ENCODE results near the gene NEU3.
"Not testable (repeated sequence)": the region's sequence is repeated elsewhere in the genome, so short reads cannot be mapped to it uniquely, and the experiment has no call there.

NEU3 gene

DNA sequence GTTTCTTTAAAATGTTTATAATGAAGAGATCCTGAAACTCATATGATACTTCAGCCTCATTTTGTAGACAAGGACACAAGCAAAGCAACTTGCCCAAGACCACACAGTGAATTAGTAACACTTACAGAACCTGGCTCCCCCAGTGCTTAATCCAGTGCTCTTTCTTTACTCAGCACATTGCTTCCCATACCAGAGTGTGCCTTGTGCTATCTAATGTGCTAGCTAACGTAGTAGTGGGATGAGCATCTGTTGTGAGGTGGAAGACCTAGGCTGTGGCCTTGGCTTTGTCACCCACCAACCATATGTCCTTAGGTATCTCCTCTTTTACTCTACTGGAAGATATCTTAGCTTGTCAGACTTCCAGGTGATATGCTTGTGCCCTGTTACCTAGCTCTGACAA, 34.5 kb upstream of the NEU3 start:
- no peak overlapping the region for H3K4me3 ChIP-seq (ENCODE audit: low read depth, low read length)
- peaks cover 6% of the 10 kb centered on the region for H3K4me1 ChIP-seq (ENCODE audit: control insufficient read depth, insufficient read depth, low read length)
- H3K27ac ChIP-seq (ENCODE audit: low read depth, low read length) = no peak overlapping the region
- H3K27me3 ChIP-seq (ENCODE audit: control insufficient read depth, insufficient read depth, low read length) = no peaks in the 10 kb centered on the region
- no peak overlapping the region for H3K9ac ChIP-seq (ENCODE audit: low read depth, low read length)
- no peaks in the 10 kb centered on the region for H3K9me3 ChIP-seq (ENCODE audit: control insufficient read depth, insufficient read depth, low read length)
- H3K36me3 ChIP-seq (ENCODE audit: control insufficient read depth, insufficient read depth, low read length) = peaks cover 21% of the 10 kb centered on the region

- no peak overlapping the region for H3K4me3 ChIP-seq (ENCODE audit: low read depth, low read length)
- no peaks in the 10 kb centered on the region for H3K4me1 ChIP-seq (ENCODE audit: control insufficient read depth, insufficient read depth, low read length)
- no peak overlapping the region for H3K9ac ChIP-seq (ENCODE audit: low read depth, low read length)
- no peaks in the 10 kb centered on the region for H3K9me3 ChIP-seq (ENCODE audit: control insufficient read depth, insufficient read depth, low read length)
- no peak overlapping the region for H3K27ac ChIP-seq (ENCODE audit: low read depth, low read length)
- no peaks in the 10 kb centered on the region for H3K27me3 ChIP-seq (ENCODE audit: control insufficient read depth, insufficient read depth, low read length)
- peaks cover 16% of the 10 kb centered on the region for H3K36me3 ChIP-seq (ENCODE audit: control insufficient read depth, insufficient read depth, low read length)
Measured at GRCh38 chr11:74956397-74957015, 32.2 kb upstream of the NEU3 start.

- Histone ChIP-seq H3K9ac (ENCODE audit: low read depth, low read length) (no peak overlapping the region), H3K9me3 (ENCODE audit: control insufficient read depth, insufficient read depth, low read length) (no peaks in the 10 kb centered on the region), H3K27me3 (ENCODE audit: control insufficient read depth, insufficient read depth, low read length) (no peaks in the 10 kb centered on the region), H3K27ac (ENCODE audit: low read depth, low read length) (no peak overlapping the region), H3K4me3 (ENCODE audit: low read depth, low read length) (no peak overlapping the region), H3K4me1 (ENCODE audit: control insufficient read depth, insufficient read depth, low read length) (no peaks in the 10 kb centered on the region), H3K36me3 (ENCODE audit: control insufficient read depth, insufficient read depth, low read length) (peaks cover 16% of the 10 kb centered on the region; the same call in 1 of the 2 replicates)
Measured at GRCh38 chr11:74957937-74958629, 30.6 kb upstream of the NEU3 start.

DNA sequence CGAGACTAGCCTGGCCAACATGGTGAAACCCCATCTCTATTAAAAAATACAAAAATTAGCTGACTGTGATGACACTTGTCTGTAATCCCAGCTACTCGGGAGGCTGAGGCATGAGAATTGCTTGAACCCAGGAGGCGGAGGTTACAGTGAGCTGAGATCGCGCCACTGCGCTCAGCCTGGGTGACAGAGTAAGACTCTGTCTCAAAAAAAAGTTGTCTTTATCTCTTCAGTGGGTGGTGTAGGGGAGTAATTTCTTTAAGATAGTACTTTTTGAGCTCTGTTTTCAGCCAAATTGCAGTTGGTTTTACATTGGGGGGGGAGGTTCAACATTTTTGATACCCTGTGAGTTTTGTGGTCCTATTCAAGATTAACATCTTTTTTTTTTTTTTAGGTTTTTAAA, 28.6 kb upstream of the NEU3 start:
- not testable (repeated sequence) for H3K4me1 ChIP-seq (ENCODE audit: control insufficient read depth, insufficient read depth, low read length)

GRCh38 chr11:74966651-74967050, 22.1 kb upstream of the NEU3 start:
- H3K36me3 ChIP-seq (ENCODE audit: control insufficient read depth, insufficient read depth, low read length) = peaks cover 67% of the 10 kb centered on the region
- H3K27ac ChIP-seq (ENCODE audit: low read depth, low read length) = no peak overlapping the region
- no peaks in the 10 kb centered on the region for H3K9me3 ChIP-seq (ENCODE audit: control insufficient read depth, insufficient read depth, low read length)
- H3K4me1 ChIP-seq (ENCODE audit: control insufficient read depth, insufficient read depth, low read length) = no peaks in the 10 kb centered on the region
- H3K27me3 ChIP-seq (ENCODE audit: control insufficient read depth, insufficient read depth, low read length) = no peaks in the 10 kb centered on the region
- H3K4me3 ChIP-seq (ENCODE audit: low read depth, low read length) = no peak overlapping the region
- H3K9ac ChIP-seq (ENCODE audit: low read depth, low read length) = no peak overlapping the region

More for the DNA sequence above, 28.6 kb upstream of the NEU3 start:
- H3K36me3 ChIP-seq (ENCODE audit: control insufficient read depth, insufficient read depth, low read length) = peaks cover 23% of the 10 kb centered on the region
- not testable (repeated sequence) for H3K27me3 ChIP-seq (ENCODE audit: control insufficient read depth, insufficient read depth, low read length); H3K4me3 ChIP-seq (ENCODE audit: low read depth, low read length); H3K9me3 ChIP-seq (ENCODE audit: control insufficient read depth, insufficient read depth, low read length); H3K27ac ChIP-seq (ENCODE audit: low read depth, low read length); H3K9ac ChIP-seq (ENCODE audit: low read depth, low read length)

DNA sequence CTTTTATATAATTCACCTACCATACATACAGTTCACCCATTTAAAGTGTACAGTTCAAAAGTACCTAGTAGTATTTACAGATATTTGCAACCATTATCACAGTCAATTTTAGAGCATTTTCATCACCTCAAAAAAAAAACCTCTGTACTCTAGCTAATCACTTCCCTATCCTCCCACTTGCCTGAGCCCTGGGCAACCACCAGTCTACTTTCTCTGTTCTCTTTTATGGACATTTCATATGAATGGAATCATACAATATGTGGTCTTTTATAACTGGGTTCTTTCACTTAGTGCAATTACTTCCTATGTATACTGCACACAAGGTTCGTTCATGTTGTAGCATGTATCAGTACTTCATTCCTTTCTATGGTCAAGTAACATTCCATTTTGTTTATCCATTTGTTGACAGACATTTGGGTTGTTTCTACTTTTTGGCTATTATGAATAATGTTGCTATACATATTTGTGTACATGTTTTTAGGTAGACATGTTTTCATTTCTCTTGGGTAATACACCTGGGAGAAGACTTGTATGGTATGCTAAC, 17.8 kb upstream of the NEU3 start:
- Histone ChIP-seq H3K9ac (ENCODE audit: low read depth, low read length) (no peak overlapping the region), H3K27me3 (ENCODE audit: control insufficient read depth, insufficient read depth, low read length) (no peaks in the 10 kb centered on the region), H3K36me3 (ENCODE audit: control insufficient read depth, insufficient read depth, low read length) (peaks cover 84% of the 10 kb centered on the region), H3K9me3 (ENCODE audit: control insufficient read depth, insufficient read depth, low read length) (no peaks in the 10 kb centered on the region), H3K27ac (ENCODE audit: low read depth, low read length) (no peak overlapping the region), H3K4me3 (ENCODE audit: low read depth, low read length) (no peak overlapping the region), H3K4me1 (ENCODE audit: control insufficient read depth, insufficient read depth, low read length) (no peaks in the 10 kb centered on the region)

DNA sequence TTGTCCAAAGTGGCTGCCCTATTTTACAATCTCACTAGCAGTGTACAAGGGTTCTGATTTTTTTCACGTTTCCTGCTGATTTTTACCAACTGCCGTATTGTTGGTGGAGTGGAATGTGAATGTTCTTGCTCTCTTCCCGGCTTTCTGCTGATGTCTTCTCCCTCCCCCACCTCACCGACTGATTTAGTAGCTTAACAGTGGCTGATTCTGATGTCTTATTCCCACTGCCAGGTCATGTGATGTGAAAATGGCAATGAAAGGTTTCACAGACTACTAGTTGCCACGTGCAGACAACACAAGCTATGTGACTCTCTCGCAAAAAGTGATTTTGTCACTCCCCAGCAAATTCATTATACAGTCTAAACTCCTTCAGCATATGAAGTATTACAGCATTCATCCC, 17.3 kb upstream of the NEU3 start:
- Histone ChIP-seq H3K9ac (ENCODE audit: low read depth, low read length) (no peak overlapping the region), H3K36me3 (ENCODE audit: control insufficient read depth, insufficient read depth, low read length) (peaks cover 85% of the 10 kb centered on the region), H3K4me3 (ENCODE audit: low read depth, low read length) (no peak overlapping the region), H3K4me1 (ENCODE audit: control insufficient read depth, insufficient read depth, low read length) (no peaks in the 10 kb centered on the region), H3K9me3 (ENCODE audit: control insufficient read depth, insufficient read depth, low read length) (no peaks in the 10 kb centered on the region), H3K27ac (ENCODE audit: low read depth, low read length) (no peak overlapping the region), H3K27me3 (ENCODE audit: control insufficient read depth, insufficient read depth, low read length) (no peaks in the 10 kb centered on the region)

GRCh38 chr11:74978041-74978440, 10.7 kb upstream of the NEU3 start:
- Histone ChIP-seq H3K27ac (ENCODE audit: low read depth, low read length) (no peak overlapping the region), H3K9me3 (ENCODE audit: control insufficient read depth, insufficient read depth, low read length) (no peaks in the 10 kb centered on the region), H3K4me1 (ENCODE audit: control insufficient read depth, insufficient read depth, low read length) (no peaks in the 10 kb centered on the region), H3K27me3 (ENCODE audit: control insufficient read depth, insufficient read depth, low read length) (no peaks in the 10 kb centered on the region), H3K4me3 (ENCODE audit: low read depth, low read length) (no peak overlapping the region), H3K36me3 (ENCODE audit: control insufficient read depth, insufficient read depth, low read length) (peaks cover 56% of the 10 kb centered on the region), H3K9ac (ENCODE audit: low read depth, low read length) (no peak overlapping the region)

DNA sequence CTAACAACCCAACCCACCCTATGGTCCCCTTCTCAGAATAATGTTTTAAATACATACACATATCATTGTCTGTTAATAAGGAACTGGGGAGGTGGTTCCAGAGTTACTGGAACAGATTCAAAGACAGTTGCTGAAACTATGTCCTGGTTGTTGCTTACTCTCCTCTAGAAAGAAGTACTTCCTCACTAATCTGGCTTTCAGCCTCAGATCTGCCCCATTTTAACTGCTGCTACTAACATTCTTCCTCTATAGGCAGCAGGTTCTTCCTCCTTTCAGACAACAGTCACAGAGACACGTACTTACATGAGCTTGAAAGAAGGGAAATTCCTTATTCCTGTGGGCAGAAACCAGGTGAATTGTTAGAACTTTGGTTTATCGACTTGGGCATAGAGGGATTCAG, 8.1 kb upstream of the NEU3 start:
- H3K36me3 ChIP-seq (ENCODE audit: control insufficient read depth, insufficient read depth, low read length) = peaks cover 33% of the 10 kb centered on the region
- no peaks in the 10 kb centered on the region for H3K4me1 ChIP-seq (ENCODE audit: control insufficient read depth, insufficient read depth, low read length)
- no peaks in the 10 kb centered on the region for H3K27me3 ChIP-seq (ENCODE audit: control insufficient read depth, insufficient read depth, low read length)

DNA sequence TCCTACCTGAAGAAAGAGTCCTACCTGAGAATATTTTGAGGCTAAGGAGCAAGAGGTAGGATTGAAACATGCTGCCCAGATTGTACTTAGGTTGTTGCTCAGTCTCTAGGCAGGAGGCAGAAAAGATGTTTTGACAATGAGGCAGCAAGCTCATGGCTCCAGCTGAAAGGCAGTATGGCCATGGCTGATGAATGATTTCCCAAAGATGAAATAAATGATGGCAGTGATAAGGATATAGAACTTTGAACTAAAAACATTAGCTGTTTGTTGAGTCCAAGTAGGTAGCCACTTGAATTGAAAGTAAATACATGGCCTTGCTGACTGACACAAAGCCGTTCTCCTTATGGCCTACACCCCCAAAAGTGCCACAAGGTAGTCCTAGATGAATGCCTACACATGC, 6.8 kb upstream of the NEU3 start:
- Histone ChIP-seq H3K9ac (ENCODE audit: low read depth, low read length) (no peak overlapping the region), H3K4me3 (ENCODE audit: low read depth, low read length) (no peak overlapping the region), H3K27me3 (ENCODE audit: control insufficient read depth, insufficient read depth, low read length) (no peaks in the 10 kb centered on the region), H3K27ac (ENCODE audit: low read depth, low read length) (no peak overlapping the region), H3K9me3 (ENCODE audit: control insufficient read depth, insufficient read depth, low read length) (no peaks in the 10 kb centered on the region), H3K36me3 (ENCODE audit: control insufficient read depth, insufficient read depth, low read length) (peaks cover 23% of the 10 kb centered on the region), H3K4me1 (ENCODE audit: control insufficient read depth, insufficient read depth, low read length) (no peaks in the 10 kb centered on the region)

More for the DNA sequence above, 8.1 kb upstream of the NEU3 start:
- no peaks in the 10 kb centered on the region for H3K9me3 ChIP-seq (ENCODE audit: control insufficient read depth, insufficient read depth, low read length)
- H3K9ac ChIP-seq (ENCODE audit: low read depth, low read length) = no peak overlapping the region
- no peak overlapping the region for H3K27ac ChIP-seq (ENCODE audit: low read depth, low read length)
- no peak overlapping the region for H3K4me3 ChIP-seq (ENCODE audit: low read depth, low read length)

DNA sequence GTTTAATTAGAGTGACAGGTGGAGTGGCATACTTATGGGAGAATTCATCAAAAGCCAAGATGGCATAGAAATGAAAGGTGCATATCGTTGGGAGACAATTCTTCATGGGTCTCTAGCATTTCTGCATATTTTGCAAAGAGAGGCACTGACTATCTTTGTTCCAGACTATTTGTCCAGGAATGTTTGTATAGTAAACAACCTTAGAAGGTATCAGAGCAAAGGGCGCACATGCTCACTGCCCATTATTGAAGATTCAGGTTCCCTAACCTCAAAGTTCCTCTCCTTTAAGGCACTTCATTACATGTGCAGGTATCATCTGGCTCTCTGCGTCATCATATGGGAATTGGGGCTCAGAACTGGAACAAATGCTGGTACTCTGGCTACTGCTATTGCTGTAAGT, 4.7 kb upstream of the NEU3 start:
- Histone ChIP-seq H3K4me3 (ENCODE audit: low read depth, low read length) (no peak overlapping the region), H3K27ac (ENCODE audit: low read depth, low read length) (no peak overlapping the region), H3K9ac (ENCODE audit: low read depth, low read length) (no peak overlapping the region)

More for the DNA sequence above, 4.7 kb upstream of the NEU3 start:
- Histone ChIP-seq H3K4me1 (ENCODE audit: control insufficient read depth, insufficient read depth, low read length) (no peaks in the 10 kb centered on the region), H3K27me3 (ENCODE audit: control insufficient read depth, insufficient read depth, low read length) (no peaks in the 10 kb centered on the region), H3K36me3 (ENCODE audit: control insufficient read depth, insufficient read depth, low read length) (peaks cover 10% of the 10 kb centered on the region; the same call in 1 of the 2 replicates), H3K9me3 (ENCODE audit: control insufficient read depth, insufficient read depth, low read length) (no peaks in the 10 kb centered on the region)
